Measurements from ENCODE around the gene CAMTA1.

Gene CAMTA1

GRCh38 chr1:6889875-6890480 is 104.7 kb downstream of the CAMTA1 start:
- peak; percentile 68 for DNase-seq (ENCODE audit: low read depth)
- peak; percentile 85 for TF ChIP-seq CTCF (IDR thresholded peaks at IDR 0.05; ENCODE audit: insufficient read depth, low read depth, low read length, missing control alignments)
- H3K4me3 ChIP-seq (ENCODE audit: low read length): no peak overlapping the region

GRCh38 chr1:6890686-6891085 is 105.4 kb downstream of the CAMTA1 start:
- no peak for DNase-seq (ENCODE audit: low read depth)
- H3K4me3 ChIP-seq (ENCODE audit: low read length): no peak overlapping the region
- no peak for TF ChIP-seq CTCF (IDR thresholded peaks at IDR 0.05; ENCODE audit: insufficient read depth, low read depth, low read length, missing control alignments)

- no peak overlapping the region for H3K4me3 ChIP-seq (ENCODE audit: low read length)
- DNase-seq (ENCODE audit: low read depth): peak; percentile 64
- no peak for TF ChIP-seq CTCF (IDR thresholded peaks at IDR 0.05; ENCODE audit: insufficient read depth, low read depth, low read length, missing control alignments)
Observed at GRCh38 chr1:6891781-6892579, 106.7 kb downstream of the CAMTA1 start.

- no peak for DNase-seq (ENCODE audit: low read depth)
Observed at GRCh38 chr1:6893388-6893787, 108.1 kb downstream of the CAMTA1 start.

GRCh38 chr1:6897138-6897537 is 111.9 kb downstream of the CAMTA1 start:
- TF ChIP-seq CTCF (IDR thresholded peaks at IDR 0.05; ENCODE audit: insufficient read depth, low read depth, low read length, missing control alignments): no peak
- no peak for DNase-seq (ENCODE audit: low read depth)
- no peak overlapping the region for H3K4me3 ChIP-seq (ENCODE audit: low read length)

More at GRCh38 chr1:6893388-6893787, 108.1 kb downstream of the CAMTA1 start:
- H3K4me3 ChIP-seq (ENCODE audit: low read length): no peak overlapping the region
- no peak for TF ChIP-seq CTCF (IDR thresholded peaks at IDR 0.05; ENCODE audit: insufficient read depth, low read depth, low read length, missing control alignments)

- DNase-seq (ENCODE audit: low read depth): no peak
- no peak for TF ChIP-seq CTCF (IDR thresholded peaks at IDR 0.05; ENCODE audit: insufficient read depth, low read depth, low read length, missing control alignments)
- no peak overlapping the region for H3K4me3 ChIP-seq (ENCODE audit: low read length)
Observed at GRCh38 chr1:6898974-6899539, 113.8 kb downstream of the CAMTA1 start.

Measured in epithelial cell of esophagus (primary cell).